GM12878 (cell line): Measurements from ENCODE around the gene TM6SF1. TPM values are rescaled to one million over a fixed set of nuclear protein-coding genes. Genes with fewer than 3 reads are reported as not detected.

ENCODE experiments used
- ATAC-seq: fragments of 200-7000 bp; cut with Tn5 transposase; 3 replicates; pipeline ENCODE4 v1.9.1; 2020; ENCODE audit warnings: mild to moderate bottlenecking, moderate library complexity
- BruUV-seq: library from RNA; stranded (reverse); fragments of 400-500 nt; replicated peaks from 2 replicates; lab custom pipeline; 2021; lab: Mats Ljungman, UMichigan
- CTCF ChIA-PET: fragments of 300-600 bp; sonication (Branson Sonifier 250); formaldehyde crosslinking; extraction: SDS; loops from one replicate; lab custom pipeline; 2021; ENCODE audit warnings: inconsistent platforms; lab: Yijun Ruan, JAX
- POLR2A ChIA-PET: fragments of 350-600 bp; formaldehyde crosslinking; extraction: SDS; loops from one replicate; lab custom pipeline; 2021; ENCODE audit warnings: inconsistent platforms; lab: Charles Lee
- RAD21 ChIA-PET: fragments of 300-600 bp; sonication (Branson Sonifier 250); formaldehyde crosslinking; loops from one replicate; lab custom pipeline; 2023; ENCODE audit warnings: antibody characterized with exemption; ENCODE audit not compliant: unreplicated experiment; lab: Charles Lee
- SMC1A ChIA-PET: fragments of 300-600 bp; sonication (Branson Sonifier 250); formaldehyde crosslinking; loops from one replicate; lab custom pipeline; 2023; ENCODE audit not compliant: unreplicated experiment, uncharacterized antibody; lab: Charles Lee
- DNase-seq: peaks from one replicate; pipeline ENCODE4 v3.0.0-alpha.2; 2011; ENCODE audit warnings: low read depth, low spot score
- FAIRE-seq: peaks from 3 replicates; lab custom pipeline; 2011; peaks lifted over from hg19 to GRCh38; lab: Jason Lieb, UNC
- H2AFZ ChIP-seq: 2 replicates; pipeline ENCODE4 v1.6.0; 2011; ENCODE audit warnings: low read depth, low read length, control low read depth; ENCODE audit not compliant: control insufficient read depth
- H3K27ac ChIP-seq: 2 replicates; pipeline ENCODE4 v1.5.1; 2011; ENCODE audit warnings: control low read depth; ENCODE audit not compliant: control insufficient read depth, insufficient read depth
- H3K27me3 ChIP-seq, 2 experiments: replicated peaks in 1 of 2; 2 replicates each; pipeline versions ENCODE4 v1.6.0 to v1.6.1; 2011; ENCODE audit warnings: low read length in 1 of 2; ENCODE audit not compliant: control insufficient read depth in 2 of 2, insufficient read depth in 2 of 2
- H3K36me3 ChIP-seq, 2 experiments: 2 replicates each; pipeline ENCODE4 v1.5.1; 2011; ENCODE audit warnings: low read length in 1 of 2; ENCODE audit not compliant: control insufficient read depth in 2 of 2, insufficient read depth in 2 of 2
- H3K4me1 ChIP-seq: 2 replicates; pipeline ENCODE4 v1.6.1; 2011; ENCODE audit warnings: mild to moderate bottlenecking, low read length, moderate library complexity, mixed read lengths; ENCODE audit not compliant: control insufficient read depth, insufficient read depth
- H3K4me2 ChIP-seq: 2 replicates; pipeline ENCODE4 v1.6.0; 2011; ENCODE audit warnings: control low read depth; ENCODE audit not compliant: control insufficient read depth, insufficient read depth
- H3K4me3 ChIP-seq: fragments of 200-600 bp; sonication (generic); 2 replicates; pipeline ENCODE4 v1.5.1; 2016
- H3K79me2 ChIP-seq: 2 replicates; pipeline ENCODE4 v1.6.0; 2011; ENCODE audit warnings: low read length; ENCODE audit not compliant: control insufficient read depth, insufficient read depth
- H3K9ac ChIP-seq: 2 replicates; pipeline ENCODE4 v1.8.0; 2011; ENCODE audit warnings: low read length, control low read depth, mixed read lengths; ENCODE audit not compliant: control insufficient read depth, insufficient read depth
- H3K9me3 ChIP-seq: replicated peaks from 3 replicates; pipeline ENCODE4 v1.5.1; 2011; ENCODE audit warnings: mild to moderate bottlenecking, low read length; ENCODE audit not compliant: control insufficient read depth, insufficient read depth
- H4K20me1 ChIP-seq: 2 replicates; pipeline ENCODE4 v1.6.0; 2011; ENCODE audit not compliant: control insufficient read depth, insufficient read depth
- CHD4 ChIP-seq: fragments of 200-600 bp; sonication (generic); IDR thresholded peaks from 2 replicates; pipeline ENCODE4 v1.6.1; 2016; ENCODE audit warnings: mild to moderate bottlenecking
- EZH2 ChIP-seq: IDR thresholded peaks from 2 replicates; pipeline ENCODE4 v1.6.1; 2012; ENCODE audit warnings: low read depth, mild to moderate bottlenecking, control low read depth, inconsistent platforms, low read length, borderline replicate concordance; ENCODE audit not compliant: control insufficient read depth
- IRF5 ChIP-seq: fragments of 450-650 bp; IDR thresholded peaks from 2 replicates; pipeline ENCODE4 v1.6.1; 2017; ENCODE audit warnings: borderline replicate concordance
- JUNB ChIP-seq: IDR thresholded peaks from 2 replicates; pipeline ENCODE4 v1.6.1; 2016; ENCODE audit warnings: antibody characterized with exemption, mild to moderate bottlenecking
- MYB ChIP-seq: fragments of 150-350 bp; IDR thresholded peaks from 2 replicates; pipeline ENCODE4 v1.6.1; 2014; ENCODE audit warnings: mild to moderate bottlenecking, low read depth, low read length, borderline replicate concordance
- NFXL1 ChIP-seq: fragments of 450-650 bp; IDR thresholded peaks from 2 replicates; pipeline ENCODE4 v1.6.1; 2017; ENCODE audit warnings: antibody characterized with exemption, mild to moderate bottlenecking, borderline replicate concordance
- RELA ChIP-seq: fragments of 450-650 bp; IDR thresholded peaks from 2 replicates; pipeline ENCODE4 v1.8.0; 2014; ENCODE audit warnings: borderline replicate concordance; ENCODE audit not compliant: partially characterized antibody
- SMAD1 ChIP-seq: fragments of 450-650 bp; IDR thresholded peaks from 2 replicates; pipeline ENCODE4 v1.6.1; 2018; ENCODE audit warnings: mild to moderate bottlenecking, low read depth; ENCODE audit not compliant: partially characterized antibody
- SUZ12 ChIP-seq: fragments of 200-600 bp; sonication (generic); IDR thresholded peaks from one replicate; pipeline ENCODE4 v1.6.1; 2018; ENCODE audit warnings: antibody characterized with exemption, mild to moderate bottlenecking; ENCODE audit not compliant: unreplicated experiment
- WRNIP1 ChIP-seq: IDR thresholded peaks from 2 replicates; pipeline ENCODE4 v1.6.1; 2011; ENCODE audit warnings: low read depth, low read length, improper control_type of control experiment, borderline replicate concordance
- ZNF207 ChIP-seq: fragments of 450-650 bp; IDR thresholded peaks from 2 replicates; pipeline ENCODE4 v1.6.1; 2014; ENCODE audit warnings: antibody characterized with exemption, mild to moderate bottlenecking, borderline replicate concordance
- WGBS: methylation state at CpG from one replicate; pipeline ENCODE4 v1.1.6; 2016; ENCODE audit warnings: low lambda C conversion rate; ENCODE audit not compliant: insufficient replicate concordance, insufficient coverage; ENCODE audit errors: missing lambda C conversion rate; 5-methylcytosine and 5-hydroxymethylcytosine counted together
- in situ Hi-C: fragments of 300-500 bp; cut with MboI; formaldehyde crosslinking; loops from 9 replicates; pipeline ENCODE4 v1.14.3; 2018; ENCODE audit warnings: mixed read lengths
- intact Hi-C: fragments of 100-400 bp; cut with micrococcal nuclease; formaldehyde crosslinking; loops from one replicate; pipeline ENCODE4 v1.14.2; 2022; ENCODE audit not compliant: unreplicated experiment
- polyA plus RNA-seq, 11 experiments: library from polyadenylated mRNA; depleted of rRNA in 4 of 11; unstranded in 6 of 11; stranded (reverse) in 5 of 11; fragments of >200 nt; fragmentation: Nextera tagmentation in 4 of 11; fragmentation: Illumina TruSeq in 1 of 11; extraction: Ambion mirVana in 4 of 11; extraction: Trizol in 1 of 11; gene quantifications; 1 replicate in 1 of 11; 2 replicates in 10 of 11; pipeline versions ENCODE4 v1.2.1 to v1.2.3, GENCODE V29; 2011 to 2016; ENCODE audit warnings: inconsistent platforms in 2 of 11, missing spikeins in 2 of 11, low read depth in 1 of 11
- total RNA-seq, 4 experiments: library from RNA; depleted of rRNA in 3 of 4; stranded (reverse); fragments of >200 nt in 3 of 4; fragmentation: Illumina TruSeq in 1 of 4; extraction: Trizol in 1 of 4; gene quantifications; 2 replicates each; pipeline versions ENCODE4 v1.2.1 to v1.2.3, GENCODE V29; 2013 to 2021

TM6SF1 gene
- total and polyA plus RNA-seq, 10 of the 15 experiments (the other 5 are each of a cell fraction or from before 2014, with no cell fraction given), result 0.56 to 2.7 (median 1.2) TPM

- WGBS, result 84% methylated on average over 5 of the region's 5 CpGs
- H3K4me2 ChIP-seq, result no peak overlapping the region
- BruUV-seq, result no TSS peak
- no peak overlapping the region for H3K9ac ChIP-seq
- H3K79me2 ChIP-seq, result no peaks in the 10 kb centered on the region
- H3K36me3 ChIP-seq, result peaks cover 0 to 1% of the 10 kb centered on the region in 2 experiments; a peak in 2 of 4 replicates
- SMC1A ChIA-PET, result no interaction called here
- CTCF ChIA-PET, result no interaction called here
- no peaks in the 10 kb centered on the region for H3K27me3 ChIP-seq
- in situ Hi-C loops, result loop anchor here (5.0 kb wide), 1 partner anchor 48 kb away; no protein-coding TSS in a partner anchor
- H3K4me3 ChIP-seq, result no peak overlapping the region
- DNase-seq (no peak), ATAC-seq (no peak), FAIRE-seq (no peak)
- H4K20me1 ChIP-seq, result no peaks in the 10 kb centered on the region
- RAD21 ChIA-PET, result interaction anchor here (0.6 kb wide), 1 partner anchor 402 kb away, joined by 4 read pairs; no protein-coding TSS in a partner anchor
- POLR2A ChIA-PET, result interaction anchor here (1.1 kb wide), 1 partner anchor 12 kb away, joined by 3 read pairs; no protein-coding TSS in a partner anchor
- H3K4me1 ChIP-seq, result peaks cover 13% of the 10 kb centered on the region
- intact Hi-C loops, result no loop called here
- H3K9me3 ChIP-seq, result no peaks in the 10 kb centered on the region
- no peak for TF ChIP-seq SMAD1
- TF ChIP-seq WRNIP1, result no peak
- no peak for TF ChIP-seq NFXL1
- TF ChIP-seq SUZ12, result no peak
- TF ChIP-seq RELA, result no peak
- H3K27ac ChIP-seq, result no peak overlapping the region
- no peak overlapping the region for H2AFZ ChIP-seq
Measured at GRCh38 chr15:83113881-83114674, 6.6 kb downstream of the TM6SF1 start.

GRCh38 chr15:83114856-83115255, 7.4 kb downstream of the TM6SF1 start:
- TF ChIP-seq CHD4, result no peak
- TF ChIP-seq NFXL1, result no peak
- TF ChIP-seq JUNB, result no peak
- TF ChIP-seq IRF5, result no peak
- TF ChIP-seq EZH2, result no peak
- no peak for TF ChIP-seq MYB
- TF ChIP-seq ZNF207, result no peak
- TF ChIP-seq, all 136 proteins: peak for 0
- H3K4me3 ChIP-seq, result no peak overlapping the region
- in situ Hi-C loops (loop anchor here (5.0 kb wide), 1 partner anchor 47 kb away; no protein-coding TSS in a partner anchor), intact Hi-C loops (loop anchor here (5.0 kb wide), 1 partner anchor 82 kb away; no protein-coding TSS in a partner anchor)
- no TSS peak for BruUV-seq
- ATAC-seq (no peak), DNase-seq (no peak), FAIRE-seq (no peak)
- peaks cover 0 to 1% of the 10 kb centered on the region in 2 experiments; a peak in 2 of 4 replicates for H3K36me3 ChIP-seq
- H3K9me3 ChIP-seq, result no peaks in the 10 kb centered on the region
- no peaks in the 10 kb centered on the region for H3K27me3 ChIP-seq
- peaks cover 13% of the 10 kb centered on the region for H3K4me1 ChIP-seq
- H3K27ac ChIP-seq, result no peak overlapping the region
- H4K20me1 ChIP-seq, result no peaks in the 10 kb centered on the region
- H3K79me2 ChIP-seq, result no peaks in the 10 kb centered on the region
- whole genome bisulfite sequencing, result 80% methylated on average over 4 of the region's 6 CpGs
- no peak overlapping the region for H3K4me2 ChIP-seq
- RAD21 ChIA-PET, result no interaction called here
- H3K9ac ChIP-seq, result no peak overlapping the region
- H2AFZ ChIP-seq, result no peak overlapping the region
- CTCF ChIA-PET, result no interaction called here
- POLR2A ChIA-PET, result interaction anchor here (1.1 kb wide), 1 partner anchor 11 kb away, joined by 3 read pairs; no protein-coding TSS in a partner anchor
- SMC1A ChIA-PET, result no interaction called here
